IPS-20b (cell line): ENCODE measurements around the gene DMBT1.

ENCODE experiments used
- H3K27ac ChIP-seq: one replicate; pipeline ENCODE4 v1.5.1; 2013; ENCODE audit warnings: low read length
- H3K27me3 ChIP-seq: 2 replicates; pipeline ENCODE4 v1.6.1; 2013; ENCODE audit warnings: mild to moderate bottlenecking, low read length, inconsistent platforms; ENCODE audit not compliant: insufficient read depth
- H3K36me3 ChIP-seq: 2 replicates; pipeline ENCODE4 v1.6.1; 2013; ENCODE audit warnings: low read depth, mild to moderate bottlenecking, inconsistent platforms, low read length, moderate library complexity; ENCODE audit not compliant: insufficient read depth
- H3K4me1 ChIP-seq: 2 replicates; pipeline ENCODE4 v1.6.1; 2013; ENCODE audit warnings: mild to moderate bottlenecking, control low read depth, inconsistent platforms, low read length, moderate library complexity; ENCODE audit not compliant: insufficient read depth
- H3K4me3 ChIP-seq: 2 replicates; pipeline ENCODE4 v1.5.1; 2013; ENCODE audit warnings: mild to moderate bottlenecking, low read length, inconsistent platforms
- H3K9ac ChIP-seq: 2 replicates; pipeline ENCODE4 v1.6.1; 2013; ENCODE audit warnings: low read depth, mild to moderate bottlenecking, inconsistent platforms, low read length, moderate library complexity
- H3K9me3 ChIP-seq: 2 replicates; pipeline ENCODE4 v1.6.1; 2013; ENCODE audit warnings: mild to moderate bottlenecking, low read depth, low read length, inconsistent platforms; ENCODE audit not compliant: insufficient read depth

DMBT1 gene

DNA sequence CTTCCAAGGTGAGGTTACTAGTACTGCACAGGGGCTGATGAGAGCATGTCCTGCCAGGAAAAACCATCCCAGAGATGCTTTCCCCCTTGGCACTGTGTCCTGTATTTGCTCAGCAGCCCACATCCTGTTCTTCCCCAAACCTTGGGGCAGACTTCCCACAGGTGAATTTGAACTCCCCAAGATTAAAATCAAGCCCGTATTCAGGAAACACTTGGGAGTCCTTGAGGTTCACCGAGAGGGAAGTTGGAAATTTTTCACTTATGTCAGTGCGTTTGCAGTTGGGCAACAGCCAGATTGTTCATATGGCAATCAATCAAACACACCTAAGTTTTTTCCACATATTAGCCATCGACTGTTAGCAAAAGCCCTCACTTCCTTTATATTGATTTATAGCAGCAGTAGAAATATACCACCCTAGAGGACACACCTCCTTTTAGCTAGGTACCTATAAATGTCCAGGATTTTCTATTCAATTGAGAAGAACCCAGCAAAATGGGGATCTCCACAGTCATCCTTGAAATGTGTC is at the start of gene DMBT1:
Gene DMBT1, plus strand, starts transcription at position 476 of the 526 bp plus-strand sequence. Its CDS starts 17 bp downstream, at position 493.
- Histone ChIP-seq H3K27ac (no peak within 1 kb of the TSS), H3K36me3 (no peaks in the 10 kb centered on the region), H3K4me3 (no peak within 1 kb of the TSS), H3K9ac (no peak within 1 kb of the TSS), H3K9me3 (no peaks in the 10 kb centered on the region), H3K4me1 (no peaks in the 10 kb centered on the region), H3K27me3 (peaks cover 4% of the 10 kb centered on the region; the same call in 1 of the 2 replicates)

DNA sequence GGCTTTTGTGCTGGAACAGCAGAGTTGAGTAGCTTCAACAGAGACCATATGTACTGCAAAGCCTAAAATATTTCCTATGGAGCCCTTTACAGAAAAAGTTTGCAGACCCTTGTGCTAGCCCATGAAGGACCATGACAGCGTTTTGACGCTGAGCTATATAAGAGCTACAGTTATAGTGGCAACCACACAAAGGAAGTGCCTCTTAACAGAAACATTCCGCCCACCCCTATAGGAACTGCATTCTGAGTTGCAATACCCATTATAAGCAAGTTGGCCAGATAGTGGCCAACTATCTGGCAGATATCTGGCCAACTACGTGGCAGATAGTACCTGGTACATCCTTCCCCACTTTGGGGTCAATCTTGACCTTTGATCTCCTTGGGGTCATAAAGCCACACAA is 47.5 kb upstream of the DMBT1 start:
- Histone ChIP-seq H3K4me3 (no peak overlapping the region), H3K9me3 (no peaks in the 10 kb centered on the region), H3K27me3 (no peaks in the 10 kb centered on the region), H3K9ac (no peak overlapping the region), H3K27ac (no peak overlapping the region), H3K36me3 (no peaks in the 10 kb centered on the region), H3K4me1 (no peaks in the 10 kb centered on the region)

DNA sequence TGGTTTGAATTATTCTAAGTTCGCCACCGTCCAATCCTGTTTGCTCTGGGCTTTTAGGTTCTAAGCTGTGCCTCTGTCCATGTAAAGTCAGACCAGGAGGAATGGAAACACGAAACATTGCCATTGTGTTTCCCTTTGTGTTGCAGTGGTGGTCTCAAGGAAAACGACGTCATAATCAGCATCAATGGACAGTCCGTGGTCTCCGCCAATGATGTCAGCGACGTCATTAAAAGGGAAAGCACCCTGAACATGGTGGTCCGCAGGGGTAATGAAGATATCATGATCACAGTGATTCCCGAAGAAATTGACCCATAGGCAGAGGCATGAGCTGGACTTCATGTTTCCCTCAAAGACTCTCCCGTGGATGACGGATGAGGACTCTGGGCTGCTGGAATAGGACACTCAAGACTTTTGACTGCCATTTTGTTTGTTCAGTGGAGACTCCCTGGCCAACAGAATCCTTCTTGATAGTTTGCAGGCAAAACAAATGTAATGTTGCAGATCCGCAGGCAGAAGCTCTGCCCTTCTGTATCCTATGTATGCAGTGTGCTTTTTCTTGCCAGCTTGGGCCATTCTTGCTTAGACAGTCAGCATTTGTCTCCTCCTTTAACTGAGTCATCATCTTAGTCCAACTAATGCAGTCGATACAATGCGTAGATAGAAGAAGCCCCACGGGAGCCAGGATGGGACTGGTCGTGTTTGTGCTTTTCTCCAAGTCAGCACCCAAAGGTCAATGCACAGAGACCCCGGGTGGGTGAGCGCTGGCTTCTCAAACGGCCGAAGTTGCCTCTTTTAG is 46.3 kb upstream of the DMBT1 start:
- Histone ChIP-seq H3K27me3 (no peaks in the 10 kb centered on the region), H3K27ac (no peak overlapping the region), H3K9ac (no peak overlapping the region), H3K4me1 (no peaks in the 10 kb centered on the region), H3K4me3 (no peak overlapping the region), H3K36me3 (no peaks in the 10 kb centered on the region), H3K9me3 (no peaks in the 10 kb centered on the region)

DNA sequence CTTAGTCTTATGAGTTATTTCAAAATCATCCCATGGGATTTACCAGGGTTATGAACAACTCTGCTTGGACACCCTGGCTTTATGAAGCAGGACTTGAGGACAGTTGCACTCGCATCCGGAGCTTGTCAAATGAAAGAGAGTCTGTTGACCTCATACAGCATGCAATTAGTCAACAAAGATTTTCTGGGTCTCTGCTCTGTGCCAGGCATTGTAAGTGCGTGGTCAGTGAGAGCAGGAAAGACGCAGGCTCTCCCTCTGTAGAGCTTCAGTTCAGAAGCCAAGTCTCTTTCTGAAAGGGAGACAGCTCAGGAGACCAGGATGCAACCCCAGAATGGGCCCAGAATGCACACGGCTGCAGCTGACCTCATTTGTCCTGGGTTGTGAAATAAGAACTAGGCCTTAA is 45.5 kb upstream of the DMBT1 start:
- H3K9me3 ChIP-seq = no peaks in the 10 kb centered on the region
- no peaks in the 10 kb centered on the region for H3K36me3 ChIP-seq
- H3K9ac ChIP-seq = no peak overlapping the region
- no peak overlapping the region for H3K27ac ChIP-seq
- no peak overlapping the region for H3K4me3 ChIP-seq
- H3K27me3 ChIP-seq = no peaks in the 10 kb centered on the region
- no peaks in the 10 kb centered on the region for H3K4me1 ChIP-seq

DNA sequence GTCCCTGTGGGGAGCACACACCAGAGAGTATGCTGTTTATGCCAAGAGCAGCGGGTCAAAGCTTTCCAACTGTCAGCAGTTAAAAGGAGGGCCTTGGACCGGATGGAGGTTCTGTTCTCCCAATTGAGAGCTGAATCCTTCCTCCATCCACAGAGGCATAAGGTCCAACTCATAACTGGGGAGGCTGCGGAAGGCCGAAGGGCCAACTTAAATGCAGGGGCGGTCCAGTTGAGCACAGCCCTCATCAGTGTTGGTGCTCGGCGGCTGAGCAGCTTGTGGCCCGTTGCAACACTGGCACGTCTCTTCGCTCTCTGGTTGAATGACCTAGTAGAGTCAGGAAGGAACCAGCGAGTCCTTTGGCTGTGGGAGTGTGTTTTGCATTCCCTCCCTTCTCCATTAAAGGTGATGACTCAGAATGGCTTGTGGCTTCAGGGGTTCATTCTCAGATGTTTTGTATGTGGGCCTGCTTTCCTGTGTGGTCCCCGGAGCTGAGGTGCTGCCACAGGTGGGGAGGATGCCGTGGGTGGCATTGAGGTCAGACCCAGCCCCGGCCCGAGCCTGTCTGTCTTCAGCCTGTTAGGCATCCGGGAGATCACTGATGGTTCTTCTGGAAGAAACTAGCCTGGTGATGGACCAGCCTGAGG is 44.8 kb upstream of the DMBT1 start:
- no peak overlapping the region for H3K9ac ChIP-seq
- H3K36me3 ChIP-seq = no peaks in the 10 kb centered on the region
- H3K27ac ChIP-seq = no peak overlapping the region
- no peak overlapping the region for H3K4me3 ChIP-seq
- H3K9me3 ChIP-seq = no peaks in the 10 kb centered on the region
- no peaks in the 10 kb centered on the region for H3K4me1 ChIP-seq
- H3K27me3 ChIP-seq = no peaks in the 10 kb centered on the region

DNA sequence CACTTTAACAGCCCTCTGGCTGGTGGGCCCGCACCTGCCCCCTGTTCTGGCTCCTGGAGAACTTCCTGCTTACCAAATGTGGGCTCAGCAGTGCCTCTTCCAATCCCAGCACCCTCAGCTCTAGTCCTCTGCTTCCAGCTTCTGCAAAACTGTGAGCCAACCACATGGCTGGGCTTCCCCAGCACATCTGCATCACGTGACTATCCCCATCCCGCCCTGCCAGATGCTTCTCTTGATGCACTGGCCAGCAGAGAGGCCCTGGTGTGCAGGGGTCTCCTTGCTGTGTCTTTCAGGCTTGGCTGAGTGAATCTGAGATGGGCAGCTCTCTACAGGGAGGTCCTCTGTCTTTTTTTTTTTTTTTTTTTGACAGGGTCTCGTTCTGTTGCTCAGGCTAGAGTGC is 43.8 kb upstream of the DMBT1 start:
- Histone ChIP-seq H3K27ac (no peak overlapping the region), H3K4me3 (no peak overlapping the region), H3K36me3 (no peaks in the 10 kb centered on the region), H3K9me3 (no peaks in the 10 kb centered on the region), H3K9ac (no peak overlapping the region), H3K4me1 (no peaks in the 10 kb centered on the region), H3K27me3 (no peaks in the 10 kb centered on the region)

DNA sequence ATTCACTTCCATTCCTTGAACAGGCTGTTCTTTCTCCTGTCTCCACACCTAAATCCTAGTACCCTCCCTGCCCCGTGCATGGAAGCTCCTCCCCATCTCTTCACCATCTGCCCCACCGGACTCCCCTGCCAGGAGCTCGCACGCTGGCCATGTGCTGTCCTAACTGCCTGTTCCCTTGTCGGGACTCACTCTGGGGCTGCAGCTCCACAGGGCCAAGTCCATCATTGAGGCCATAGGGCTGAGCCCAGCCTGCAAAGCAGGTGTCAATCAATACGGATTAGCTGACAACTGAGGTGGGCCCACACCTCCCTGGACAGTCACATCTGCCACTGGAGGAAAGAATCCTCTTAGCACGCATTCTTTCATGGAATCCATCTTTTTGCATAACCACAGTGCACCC is 41.4 kb upstream of the DMBT1 start:
- Histone ChIP-seq H3K9ac (no peak overlapping the region), H3K4me3 (no peak overlapping the region), H3K4me1 (no peaks in the 10 kb centered on the region), H3K27me3 (no peaks in the 10 kb centered on the region), H3K9me3 (no peaks in the 10 kb centered on the region), H3K36me3 (no peaks in the 10 kb centered on the region), H3K27ac (no peak overlapping the region)

DNA sequence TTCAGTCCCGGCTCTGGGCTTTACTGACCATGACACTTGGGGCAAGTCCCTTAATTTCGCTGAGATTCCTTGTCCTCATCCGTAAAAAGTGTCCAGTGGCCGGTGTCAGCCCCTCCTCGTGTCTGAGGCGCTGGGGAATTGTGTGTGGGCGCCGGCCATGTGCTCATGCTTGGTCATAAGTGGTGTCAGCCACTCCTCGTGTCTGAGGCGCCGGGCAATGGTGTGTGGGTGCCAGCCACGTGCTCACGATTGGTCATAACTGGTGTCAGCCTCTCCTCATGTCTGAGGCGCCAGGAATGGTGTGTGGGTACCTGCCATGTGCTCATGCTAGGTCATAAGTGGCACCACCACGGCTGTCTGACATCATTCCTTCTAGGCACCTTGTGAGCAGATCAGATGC is 40.7 kb upstream of the DMBT1 start:
- Histone ChIP-seq H3K4me3 (no peak overlapping the region), H3K36me3 (no peaks in the 10 kb centered on the region), H3K4me1 (no peaks in the 10 kb centered on the region), H3K9me3 (no peaks in the 10 kb centered on the region), H3K27ac (no peak overlapping the region), H3K9ac (no peak overlapping the region), H3K27me3 (no peaks in the 10 kb centered on the region)

DNA sequence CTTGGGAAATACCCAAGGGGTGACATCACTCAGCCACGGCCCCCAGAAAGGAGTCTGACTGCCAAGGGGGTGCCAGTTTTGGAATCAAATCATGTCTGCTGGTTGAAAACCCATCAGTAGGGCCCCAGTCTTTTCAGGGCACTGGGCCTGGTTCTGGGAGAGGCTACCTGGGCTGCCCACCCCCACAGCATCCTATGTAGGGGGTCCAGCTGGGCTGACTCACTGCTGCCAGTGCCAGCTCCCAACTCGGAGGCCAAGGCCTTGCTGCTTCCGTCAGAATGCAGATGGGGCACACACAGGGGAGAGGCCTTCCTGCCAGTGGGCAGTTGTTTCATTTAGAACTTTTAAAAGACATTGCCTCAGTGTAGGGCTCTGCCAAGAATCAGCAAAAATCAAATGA is 39.5 kb upstream of the DMBT1 start:
- no peaks in the 10 kb centered on the region for H3K9me3 ChIP-seq
- H3K4me3 ChIP-seq = no peak overlapping the region
- H3K27ac ChIP-seq = no peak overlapping the region
- H3K4me1 ChIP-seq = no peaks in the 10 kb centered on the region
- no peaks in the 10 kb centered on the region for H3K36me3 ChIP-seq
- H3K27me3 ChIP-seq = no peaks in the 10 kb centered on the region
- H3K9ac ChIP-seq = no peak overlapping the region

DNA sequence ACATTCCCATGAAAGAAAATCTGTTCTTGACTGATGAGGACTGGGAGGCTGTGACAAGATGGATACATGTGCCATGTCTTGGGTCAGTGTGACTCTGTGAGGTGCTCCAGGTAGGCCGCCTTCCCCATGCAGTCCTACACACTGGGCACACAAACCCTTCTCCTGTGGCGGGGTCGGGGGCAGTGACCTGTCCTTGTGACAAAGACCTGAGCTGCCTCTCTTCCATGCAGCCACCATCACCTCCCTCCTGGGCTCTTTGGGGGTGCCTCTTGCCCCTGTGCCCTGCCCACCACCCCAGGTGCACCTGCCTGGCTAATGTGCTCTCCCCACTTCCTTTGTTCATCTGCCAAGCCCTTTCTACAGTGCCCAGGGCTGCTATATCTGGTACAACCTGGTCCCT is 35.7 kb upstream of the DMBT1 start:
- H3K9me3 ChIP-seq = no peaks in the 10 kb centered on the region
- no peak overlapping the region for H3K4me3 ChIP-seq
- H3K36me3 ChIP-seq = no peaks in the 10 kb centered on the region
- no peak overlapping the region for H3K9ac ChIP-seq
- no peak overlapping the region for H3K27ac ChIP-seq
- H3K4me1 ChIP-seq = no peaks in the 10 kb centered on the region
- H3K27me3 ChIP-seq = no peaks in the 10 kb centered on the region

DNA sequence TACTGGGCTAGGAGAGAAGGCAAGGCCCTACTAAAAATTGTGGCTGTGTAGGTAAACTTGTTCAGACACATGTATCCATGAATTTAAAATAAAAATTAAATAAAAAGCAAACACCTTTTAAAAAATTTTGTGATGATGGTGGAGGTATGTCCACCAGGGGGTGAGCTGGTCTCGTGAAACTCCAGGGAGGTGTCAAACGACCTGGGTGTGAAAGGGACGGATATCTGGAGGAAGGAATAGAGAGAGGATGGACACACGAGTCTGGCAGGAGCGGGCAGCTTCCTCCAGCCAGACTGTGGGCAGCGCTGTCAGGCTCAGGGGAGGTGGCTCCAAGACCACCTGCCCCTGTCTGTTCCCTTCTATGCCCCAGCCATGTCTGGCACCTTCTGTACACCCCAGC is 34.8 kb upstream of the DMBT1 start:
- no peak overlapping the region for H3K9ac ChIP-seq

DNA sequence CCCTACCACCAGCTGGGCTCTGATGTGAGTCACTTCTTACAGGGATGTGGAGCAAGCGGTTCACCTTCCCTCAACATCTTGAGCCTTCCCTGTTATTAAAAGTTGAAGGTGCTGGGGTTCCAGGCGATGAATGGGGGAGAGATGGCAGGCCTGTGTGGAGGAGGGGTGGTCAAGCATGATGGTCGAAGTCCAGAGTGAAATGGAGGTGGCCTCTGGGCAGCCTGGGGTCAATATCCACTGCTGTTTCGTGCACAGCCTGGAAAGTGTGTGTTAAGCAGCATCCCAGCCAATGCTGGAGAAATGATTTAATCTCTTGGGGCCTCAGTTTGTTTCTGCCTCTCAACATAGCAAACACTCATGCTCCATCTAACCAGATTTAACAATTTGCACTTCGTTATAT is 33.7 kb upstream of the DMBT1 start:
- H3K4me3 ChIP-seq = no peak overlapping the region
- no peaks in the 10 kb centered on the region for H3K36me3 ChIP-seq
- H3K9me3 ChIP-seq = no peaks in the 10 kb centered on the region; the same call in 1 of the 2 replicates
- no peak overlapping the region for H3K27ac ChIP-seq
- no peak overlapping the region for H3K9ac ChIP-seq
- no peaks in the 10 kb centered on the region for H3K27me3 ChIP-seq
- H3K4me1 ChIP-seq = no peaks in the 10 kb centered on the region

More for the DNA sequence above, 34.8 kb upstream of the DMBT1 start:
- Histone ChIP-seq H3K27ac (no peak overlapping the region), H3K4me3 (no peak overlapping the region), H3K36me3 (no peaks in the 10 kb centered on the region), H3K4me1 (no peaks in the 10 kb centered on the region), H3K27me3 (no peaks in the 10 kb centered on the region), H3K9me3 (no peaks in the 10 kb centered on the region)
